Fibroblast of pulmonary artery (primary cell): ENCODE results near the gene KCNQ5.
A peak's percentile ranks its signal among the peaks of the same experiment; 100 is the strongest.

ENCODE experiments used
- DNase-seq: peaks from one replicate; pipeline ENCODE4 v3.0.0-alpha.2; 2010; ENCODE audit warnings: low read depth
- H3K4me3 ChIP-seq: replicated peaks from 2 replicates; pipeline ENCODE4 v1.5.1; 2011; ENCODE audit warnings: low read depth, mild to moderate bottlenecking, control low read depth, low read length, moderate library complexity
- CTCF ChIP-seq: IDR thresholded peaks from 2 replicates; pipeline ENCODE4 v1.5.1; 2011; ENCODE audit warnings: mild to moderate bottlenecking, control low read depth, low read length, inconsistent platforms; ENCODE audit errors: missing control alignments

KCNQ5 gene

DNA sequence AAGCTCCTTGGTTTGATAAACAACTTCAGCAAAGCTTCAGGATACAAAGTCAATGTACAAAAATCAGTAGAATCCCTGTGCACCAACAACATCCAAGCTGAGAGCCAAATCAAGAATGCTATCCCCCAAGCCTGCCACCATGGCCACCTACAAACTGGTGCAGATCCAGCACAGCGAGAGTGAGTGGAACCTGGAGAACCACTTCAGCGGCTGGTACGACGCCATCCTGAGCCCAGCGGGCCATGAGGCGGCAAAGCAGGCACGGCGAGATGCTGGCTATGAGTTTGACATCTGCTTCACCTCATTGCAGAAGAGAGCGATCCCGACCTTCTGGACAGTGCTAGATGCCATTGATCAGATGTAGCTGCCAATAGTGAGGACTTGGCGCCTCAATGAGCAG lies 433.1 kb downstream of the KCNQ5 start:
- no peak for TF ChIP-seq CTCF
- no peak for DNase-seq
- no peak overlapping the region for H3K4me3 ChIP-seq

GRCh38 chr6:73058736-73059135 lies 436.9 kb downstream of the KCNQ5 start:
- H3K4me3 ChIP-seq: no peak overlapping the region
- DNase-seq: no peak
- no peak for TF ChIP-seq CTCF

DNA sequence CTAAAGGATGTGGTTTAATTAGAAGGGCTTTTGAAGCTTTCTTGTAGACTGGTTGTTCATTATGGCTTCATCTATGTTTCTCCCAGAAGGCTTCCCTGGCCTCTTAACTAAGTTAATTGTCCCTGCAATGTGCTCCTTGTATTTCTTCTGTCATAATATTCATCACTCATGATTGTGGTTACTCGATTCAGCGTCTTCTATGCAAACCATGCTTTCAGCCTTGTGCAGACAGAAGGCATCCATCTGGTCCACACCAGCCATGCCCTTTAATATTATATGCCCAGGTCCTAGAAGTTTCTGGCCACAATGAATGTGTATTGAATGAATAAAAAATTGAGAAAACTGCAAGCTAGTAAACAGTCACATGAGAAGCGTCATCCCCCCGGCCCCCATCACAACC lies 440.3 kb downstream of the KCNQ5 start:
- no peak for TF ChIP-seq CTCF
- no peak for DNase-seq
- no peak overlapping the region for H3K4me3 ChIP-seq

GRCh38 chr6:73062837-73063236 lies 441.0 kb downstream of the KCNQ5 start:
- peak; percentile 38 for DNase-seq
- no peak for TF ChIP-seq CTCF
- H3K4me3 ChIP-seq: no peak overlapping the region

DNA sequence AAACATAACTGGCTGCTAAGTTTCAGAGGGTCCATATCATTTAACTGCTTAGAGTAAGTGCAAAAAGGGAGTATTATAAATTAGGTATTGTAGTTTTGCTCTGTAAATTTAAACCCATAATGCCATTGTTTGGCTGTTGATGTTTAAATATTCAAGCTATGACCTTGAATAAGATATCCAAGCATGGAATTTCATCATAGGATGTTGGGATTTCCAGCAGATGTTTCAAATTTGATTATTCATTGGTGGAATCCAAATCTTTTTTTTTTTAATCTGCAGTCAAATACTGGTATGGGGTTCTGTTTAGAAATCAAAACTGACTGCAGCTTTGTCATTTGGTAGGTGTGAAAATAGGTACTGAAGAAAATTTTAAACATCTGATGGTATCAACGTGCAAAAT lies 442.4 kb downstream of the KCNQ5 start:
- no peak for DNase-seq
- TF ChIP-seq CTCF: no peak
- no peak overlapping the region for H3K4me3 ChIP-seq

DNA sequence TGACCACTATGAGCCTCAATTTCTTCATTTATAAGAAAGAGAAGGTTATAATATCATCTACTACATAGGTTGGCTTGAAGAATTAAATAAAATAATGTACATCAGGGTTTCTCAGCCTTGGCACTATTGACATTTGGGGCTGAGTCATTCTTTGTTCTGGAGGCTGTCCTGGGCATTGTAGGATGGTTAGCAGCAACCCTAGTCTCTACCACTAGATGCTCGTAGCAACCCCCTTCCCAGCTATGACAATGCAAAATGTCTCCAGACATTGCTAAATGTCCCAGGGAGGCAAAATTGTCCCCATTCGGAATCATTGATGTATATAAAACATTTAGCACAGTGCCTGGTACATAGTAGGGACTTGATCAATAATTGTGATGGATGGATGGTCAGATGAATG lies 451.4 kb downstream of the KCNQ5 start:
- H3K4me3 ChIP-seq: no peak overlapping the region
- DNase-seq: no peak
- no peak for TF ChIP-seq CTCF

DNA sequence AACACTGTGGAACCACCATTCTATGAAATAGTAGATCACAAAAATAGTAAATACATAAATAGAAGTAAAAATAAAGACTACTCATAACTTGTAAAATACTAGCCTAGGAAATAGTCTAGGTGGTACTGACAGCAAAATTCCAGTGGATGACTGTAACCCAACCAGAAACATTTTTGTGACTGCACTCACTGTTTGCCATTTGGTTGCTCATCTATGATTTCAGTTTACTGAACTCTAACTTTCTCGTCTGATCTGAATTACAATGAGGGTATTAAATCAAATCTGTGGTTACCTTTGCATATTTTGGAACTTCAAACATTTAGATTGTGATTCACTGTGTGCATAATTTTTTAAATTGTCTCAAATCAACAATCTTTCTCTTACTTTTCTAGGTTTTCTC lies 452.3 kb downstream of the KCNQ5 start:
- no peak for TF ChIP-seq CTCF
- H3K4me3 ChIP-seq: no peak overlapping the region
- no peak for DNase-seq
